ENCODE data around the gene UNC13C. TPM values are rescaled to one million over a fixed set of nuclear protein-coding genes. Genes with fewer than 3 reads are reported as not detected.

Gene UNC13C
- polyA plus RNA-seq, 1 experiment: not detected

DNA sequence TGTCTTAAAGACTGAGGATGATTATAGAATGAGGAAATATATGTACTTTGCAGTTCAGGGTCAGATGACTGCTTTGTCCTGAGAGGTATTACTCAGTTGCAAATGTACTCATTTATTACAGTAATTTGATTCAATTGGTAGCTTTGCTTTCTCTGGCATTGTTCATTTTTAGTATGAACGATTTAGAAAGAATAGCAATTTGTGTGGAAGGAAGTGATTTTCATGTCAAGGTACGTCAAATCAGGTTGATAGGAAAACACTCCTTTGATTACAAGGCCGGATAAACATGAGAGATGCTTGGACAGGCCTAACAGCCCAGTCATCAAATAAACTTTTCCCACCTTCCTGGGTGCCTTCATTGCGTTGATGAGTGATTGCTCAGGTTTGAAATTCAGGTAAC, 53.8 kb downstream of the UNC13C start:
- peaks cover 11% of the 10 kb centered on the region for H3K9me3 ChIP-seq (ENCODE audit: control insufficient read depth, insufficient read depth, low read length)
- TF ChIP-seq, protein P1, sequence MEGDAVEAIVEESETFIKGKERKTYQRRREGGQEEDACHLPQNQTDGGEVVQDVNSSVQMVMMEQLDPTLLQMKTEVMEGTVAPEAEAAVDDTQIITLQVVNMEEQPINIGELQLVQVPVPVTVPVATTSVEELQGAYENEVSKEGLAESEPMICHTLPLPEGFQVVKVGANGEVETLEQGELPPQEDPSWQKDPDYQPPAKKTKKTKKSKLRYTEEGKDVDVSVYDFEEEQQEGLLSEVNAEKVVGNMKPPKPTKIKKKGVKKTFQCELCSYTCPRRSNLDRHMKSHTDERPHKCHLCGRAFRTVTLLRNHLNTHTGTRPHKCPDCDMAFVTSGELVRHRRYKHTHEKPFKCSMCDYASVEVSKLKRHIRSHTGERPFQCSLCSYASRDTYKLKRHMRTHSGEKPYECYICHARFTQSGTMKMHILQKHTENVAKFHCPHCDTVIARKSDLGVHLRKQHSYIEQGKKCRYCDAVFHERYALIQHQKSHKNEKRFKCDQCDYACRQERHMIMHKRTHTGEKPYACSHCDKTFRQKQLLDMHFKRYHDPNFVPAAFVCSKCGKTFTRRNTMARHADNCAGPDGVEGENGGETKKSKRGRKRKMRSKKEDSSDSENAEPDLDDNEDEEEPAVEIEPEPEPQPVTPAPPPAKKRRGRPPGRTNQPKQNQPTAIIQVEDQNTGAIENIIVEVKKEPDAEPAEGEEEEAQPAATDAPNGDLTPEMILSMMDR (IDR thresholded peaks at IDR 0.05; ENCODE audit: low read depth, low read length): no peak
- no peak overlapping the region for H3K27ac ChIP-seq (ENCODE audit: low read depth, low read length)
- H3K4me3 ChIP-seq (ENCODE audit: low read depth, low read length): no peak overlapping the region
- ChIA-PET CTCF (no interaction called here), POLR2A (no interaction called here)
- no peaks in the 10 kb centered on the region for H3K27me3 ChIP-seq (ENCODE audit: control insufficient read depth, insufficient read depth, low read length)
- DNase-seq (ENCODE audit: low read depth, low spot score): no peak

DNA sequence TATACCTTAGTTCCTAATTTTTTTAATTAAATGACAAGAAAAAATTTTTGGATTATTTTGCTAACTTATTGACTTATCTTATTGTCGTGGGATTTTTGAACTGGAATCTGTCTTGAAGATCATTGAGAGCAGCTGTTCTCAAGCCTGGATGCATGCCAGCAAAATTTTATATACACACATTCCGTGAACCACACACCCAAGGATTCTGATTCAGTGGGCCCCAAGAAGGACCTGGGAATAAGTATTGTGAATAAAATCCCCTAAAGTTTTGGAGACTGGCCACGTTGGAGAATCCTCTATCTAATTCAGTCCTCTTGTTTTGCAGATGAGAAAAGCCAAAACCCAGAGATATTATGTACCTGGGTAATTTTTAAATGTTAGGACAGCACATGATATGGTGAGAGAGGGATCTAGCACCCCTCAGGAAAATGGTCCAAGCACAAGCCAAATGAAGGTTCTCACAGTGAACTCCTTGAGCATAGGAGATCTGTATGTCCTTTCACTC, 55.2 kb downstream of the UNC13C start:
- ChIA-PET CTCF (no interaction called here), POLR2A (no interaction called here)
- DNase-seq (ENCODE audit: low read depth, low spot score): no peak
- H3K27ac ChIP-seq (ENCODE audit: low read depth, low read length): no peak overlapping the region
- peaks cover 3% of the 10 kb centered on the region for H3K9me3 ChIP-seq (ENCODE audit: control insufficient read depth, insufficient read depth, low read length)
- TF ChIP-seq, protein P1 (IDR thresholded peaks at IDR 0.05; ENCODE audit: low read depth, low read length): no peak
- H3K27me3 ChIP-seq (ENCODE audit: control insufficient read depth, insufficient read depth, low read length): no peaks in the 10 kb centered on the region
- H3K4me3 ChIP-seq (ENCODE audit: low read depth, low read length): no peak overlapping the region

DNA sequence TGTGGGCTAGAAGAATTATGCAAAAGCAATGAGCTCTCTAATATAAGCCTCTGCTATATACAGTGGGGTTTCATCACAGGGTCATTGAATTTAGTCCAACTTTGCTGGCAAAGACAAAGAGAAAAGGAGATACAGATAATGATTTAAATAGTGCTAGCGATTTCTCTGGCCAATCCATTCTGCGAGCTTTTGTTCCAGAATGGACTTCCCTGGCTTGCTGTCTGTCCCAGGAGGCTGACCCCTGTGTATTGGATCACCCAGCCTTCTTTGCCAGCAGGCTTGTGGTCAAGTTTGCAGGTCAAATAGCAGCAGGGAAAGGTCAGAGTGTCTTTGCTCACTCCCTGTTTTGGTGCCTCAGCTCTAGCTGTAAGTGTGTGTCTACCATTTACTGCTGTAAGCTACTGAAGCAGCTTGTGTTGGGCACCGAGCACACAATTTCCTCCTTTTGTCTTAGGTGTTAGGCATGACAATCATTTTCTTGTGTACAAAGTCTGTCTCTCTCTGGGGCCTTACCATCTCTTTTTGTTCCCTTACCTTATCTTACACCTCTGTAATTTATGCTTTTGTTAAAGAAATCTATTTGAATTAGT, 55.7 kb downstream of the UNC13C start:
- CTCF ChIA-PET: no interaction called here

DNA sequence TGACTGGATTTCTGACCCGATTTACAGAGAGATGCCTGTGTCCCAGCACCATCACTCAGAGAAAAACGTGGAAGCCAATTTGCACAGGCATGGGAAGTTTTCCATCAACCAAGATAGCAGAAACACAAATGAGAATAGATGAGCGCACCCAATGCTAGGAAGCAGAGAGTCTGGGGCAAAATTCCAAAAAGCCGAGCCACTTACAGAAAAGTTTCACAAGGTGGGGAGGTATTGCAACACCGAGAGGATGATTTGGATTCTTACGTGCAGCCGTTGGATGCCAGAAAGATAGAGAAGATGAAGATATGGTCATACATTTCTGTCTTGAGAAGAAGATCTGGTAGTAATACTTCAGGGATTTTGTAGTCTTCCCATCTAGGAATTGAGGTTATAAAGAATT, 57.4 kb downstream of the UNC13C start:
- POLR2A ChIA-PET: no interaction called here
- TF ChIP-seq, protein P1 (IDR thresholded peaks at IDR 0.05; ENCODE audit: low read depth, low read length): no peak
- no peak overlapping the region for H3K4me3 ChIP-seq (ENCODE audit: low read depth, low read length)

More for the DNA sequence above, 55.7 kb downstream of the UNC13C start:
- POLR2A ChIA-PET: no interaction called here
- Histone ChIP-seq H3K4me3 (ENCODE audit: low read depth, low read length) (no peak overlapping the region), H3K9me3 (ENCODE audit: control insufficient read depth, insufficient read depth, low read length) (no peaks in the 10 kb centered on the region; the same call in none of the 2 replicates), H3K27ac (ENCODE audit: low read depth, low read length) (no peak overlapping the region), H3K27me3 (ENCODE audit: control insufficient read depth, insufficient read depth, low read length) (no peaks in the 10 kb centered on the region)
- TF ChIP-seq, protein P1 (IDR thresholded peaks at IDR 0.05; ENCODE audit: low read depth, low read length): no peak
- no peak for DNase-seq (ENCODE audit: low read depth, low spot score)

DNA sequence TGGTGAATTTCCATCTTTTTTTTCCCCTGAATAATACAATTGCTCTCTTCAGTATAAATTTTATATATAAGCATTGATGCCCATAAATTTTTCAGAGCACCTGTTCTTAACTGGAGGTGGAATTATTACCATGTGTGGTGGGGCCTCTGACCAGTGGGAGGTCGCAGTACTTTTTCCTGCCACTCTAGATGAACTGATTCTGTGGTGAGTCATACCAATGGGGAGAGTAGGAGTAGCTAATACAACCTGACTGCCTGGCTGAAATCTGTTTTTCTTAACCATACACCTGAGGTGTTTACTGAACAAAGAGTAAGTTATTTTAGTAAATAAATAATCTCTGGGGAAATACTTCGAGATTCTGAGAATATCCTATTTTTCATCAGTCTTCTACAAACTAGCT, 67.2 kb downstream of the UNC13C start:
- POLR2A ChIA-PET: no interaction called here
- TF ChIP-seq, protein P1 (IDR thresholded peaks at IDR 0.05; ENCODE audit: low read depth, low read length): no peak
- Histone ChIP-seq H3K27ac (ENCODE audit: low read depth, low read length) (no peak overlapping the region), H3K27me3 (ENCODE audit: control insufficient read depth, insufficient read depth, low read length) (no peaks in the 10 kb centered on the region), H3K4me3 (ENCODE audit: low read depth, low read length) (no peak overlapping the region), H3K9me3 (ENCODE audit: control insufficient read depth, insufficient read depth, low read length) (no peaks in the 10 kb centered on the region; the same call in 1 of the 2 replicates)
- CTCF ChIA-PET: no interaction called here
- no peak for DNase-seq (ENCODE audit: low read depth, low spot score)

More for the DNA sequence above, 57.4 kb downstream of the UNC13C start:
- no peaks in the 10 kb centered on the region for H3K27me3 ChIP-seq (ENCODE audit: control insufficient read depth, insufficient read depth, low read length)
- no peak overlapping the region for H3K27ac ChIP-seq (ENCODE audit: low read depth, low read length)
- DNase-seq (ENCODE audit: low read depth, low spot score): no peak
- no peaks in the 10 kb centered on the region; the same call in none of the 2 replicates for H3K9me3 ChIP-seq (ENCODE audit: control insufficient read depth, insufficient read depth, low read length)
- CTCF ChIA-PET: no interaction called here
